ENCODE measurements around the gene FBXO11. TPM values are rescaled to one million over a fixed set of nuclear protein-coding genes. Genes with fewer than 3 reads are reported as not detected.

The FBXO11 gene
- total and polyA plus RNA-seq, 11 donors, result 19.7 to 52.4 (median 33.2) TPM

- Histone ChIP-seq H3K4me3 (peak overlapping the region; percentile 65 to 97 (median 88)), H3K36me3 (peaks cover 0 to 5% (median 0%) of the 10 kb centered on the region in 9 donors), H3K27me3 (no peaks in the 10 kb centered on the region), H3K27ac (peak overlapping the region; percentile 54 to 95 (median 90)), H3K4me1 (peaks cover 0 to 38% (median 10%) of the 10 kb centered on the region in 12 donors), H3K9me3 (no peaks in the 10 kb centered on the region)
- 2 to 7% (median 6%) methylated on average over 7 of the region's 7 CpGs for WGBS, 4 donors
- no peak for ATAC-seq
- TF ChIP-seq POLR2A (IDR thresholded peaks at IDR 0.05), result no peak
- TF ChIP-seq, protein P1, sequence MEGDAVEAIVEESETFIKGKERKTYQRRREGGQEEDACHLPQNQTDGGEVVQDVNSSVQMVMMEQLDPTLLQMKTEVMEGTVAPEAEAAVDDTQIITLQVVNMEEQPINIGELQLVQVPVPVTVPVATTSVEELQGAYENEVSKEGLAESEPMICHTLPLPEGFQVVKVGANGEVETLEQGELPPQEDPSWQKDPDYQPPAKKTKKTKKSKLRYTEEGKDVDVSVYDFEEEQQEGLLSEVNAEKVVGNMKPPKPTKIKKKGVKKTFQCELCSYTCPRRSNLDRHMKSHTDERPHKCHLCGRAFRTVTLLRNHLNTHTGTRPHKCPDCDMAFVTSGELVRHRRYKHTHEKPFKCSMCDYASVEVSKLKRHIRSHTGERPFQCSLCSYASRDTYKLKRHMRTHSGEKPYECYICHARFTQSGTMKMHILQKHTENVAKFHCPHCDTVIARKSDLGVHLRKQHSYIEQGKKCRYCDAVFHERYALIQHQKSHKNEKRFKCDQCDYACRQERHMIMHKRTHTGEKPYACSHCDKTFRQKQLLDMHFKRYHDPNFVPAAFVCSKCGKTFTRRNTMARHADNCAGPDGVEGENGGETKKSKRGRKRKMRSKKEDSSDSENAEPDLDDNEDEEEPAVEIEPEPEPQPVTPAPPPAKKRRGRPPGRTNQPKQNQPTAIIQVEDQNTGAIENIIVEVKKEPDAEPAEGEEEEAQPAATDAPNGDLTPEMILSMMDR (IDR thresholded peaks at IDR 0.05), result no peak
- intact Hi-C loops (cut with DNase I), result loop anchor here in 9 of 10 donors (2.0 to 10.0 kb wide), 5 partner anchors 122 to 325 kb away; partner anchors contain the start of gene FBXO11 (in 9 of the 9)
- DNase-seq, result no peak
These were observed 124.0 kb downstream of the FBXO11 start for GRCh38 chr2:47782381-47782670.

GRCh38 chr2:47779426-47779790 is 126.9 kb downstream of the FBXO11 start:
- TF ChIP-seq, protein P1 (IDR thresholded peaks at IDR 0.05), result no peak
- TF ChIP-seq POLR2A (IDR thresholded peaks at IDR 0.05), result no peak
- Histone ChIP-seq H3K4me1 (peaks cover 0 to 12% (median 5%) of the 10 kb centered on the region in 12 donors), H3K27me3 (no peaks in the 10 kb centered on the region), H3K27ac (no peak overlapping the region), H3K36me3 (no peaks in the 10 kb centered on the region), H3K9me3 (no peaks in the 10 kb centered on the region), H3K4me3 (no peak overlapping the region)
- no peak for DNase-seq
- 68 to 84% (median 80%) methylated on average over 8 of the region's 8 CpGs for WGBS, 4 donors
- intact Hi-C loops (cut with DNase I), result loop anchor here in 1 of 10 donors (10.0 kb wide), 1 partner anchor 315 kb away; no protein-coding TSS in a partner anchor
- no peak for ATAC-seq

GRCh38 chr2:47778698-47779425 is 127.4 kb downstream of the FBXO11 start:
- Histone ChIP-seq H3K4me3 (no peak overlapping the region), H3K36me3 (no peaks in the 10 kb centered on the region), H3K27ac (no peak overlapping the region), H3K9me3 (no peaks in the 10 kb centered on the region), H3K4me1 (peaks cover 0 to 8% (median 1%) of the 10 kb centered on the region in 12 donors), H3K27me3 (no peaks in the 10 kb centered on the region)
- TF ChIP-seq POLR2A (IDR thresholded peaks at IDR 0.05), result no peak
- TF ChIP-seq, protein P1 (IDR thresholded peaks at IDR 0.05), result no peak
- no peak for ATAC-seq
- intact Hi-C loops (cut with DNase I), result loop anchor here in 1 of 10 donors (10.0 kb wide), 1 partner anchor 316 kb away; no protein-coding TSS in a partner anchor
- 80 to 85% (median 85%) methylated on average over 8 of the region's 8 CpGs for WGBS, 4 donors
- DNase-seq, result no peak

- ATAC-seq, result no peak
- 82 to 89% (median 87%) methylated on average over 13 of the region's 13 CpGs for WGBS, 4 donors
These were observed 128.9 kb downstream of the FBXO11 start for GRCh38 chr2:47777277-47777937.

More at GRCh38 chr2:47777277-47777937, 128.9 kb downstream of the FBXO11 start:
- no peak for DNase-seq
- intact Hi-C loops (cut with DNase I), result loop anchor here in 1 of 10 donors (10.0 kb wide), 1 partner anchor 317 kb away; no protein-coding TSS in a partner anchor
- Histone ChIP-seq H3K4me1 (peaks cover 0 to 7% (median 1%) of the 10 kb centered on the region in 12 donors), H3K9me3 (no peaks in the 10 kb centered on the region), H3K36me3 (no peaks in the 10 kb centered on the region), H3K27me3 (no peaks in the 10 kb centered on the region), H3K27ac (no peak overlapping the region), H3K4me3 (no peak overlapping the region)
- TF ChIP-seq, protein P1 (IDR thresholded peaks at IDR 0.05), result no peak
- no peak for TF ChIP-seq POLR2A (IDR thresholded peaks at IDR 0.05)

Data from heart left ventricle (tissue), 16 donors.